GM20000 (cell line): Measurements from ENCODE around the gene UBE2O.

Experiments
- DNase-seq: peaks from one replicate; pipeline ENCODE4 v3.0.0; 2012; ENCODE audit warnings: low spot score
- CTCF ChIP-seq: IDR thresholded peaks from 2 replicates; pipeline ENCODE4 v1.5.1; 2012; ENCODE audit warnings: mild to moderate bottlenecking, control low read depth; ENCODE audit errors: extremely low read depth, missing control alignments

Gene UBE2O

GRCh38 chr17:76433693-76434092 lies 19.3 kb downstream of the UBE2O start:
- no peak for DNase-seq
- TF ChIP-seq CTCF: no peak

- DNase-seq: no peak
- no peak for TF ChIP-seq CTCF
These were observed 20.1 kb downstream of the UBE2O start for GRCh38 chr17:76432712-76433336.

GRCh38 chr17:76432004-76432403 lies 20.9 kb downstream of the UBE2O start:
- DNase-seq: no peak
- no peak for TF ChIP-seq CTCF

GRCh38 chr17:76431509-76431908 lies 21.4 kb downstream of the UBE2O start:
- no peak for DNase-seq
- TF ChIP-seq CTCF: no peak

- DNase-seq: no peak
- TF ChIP-seq CTCF: no peak
These were observed 24.4 kb downstream of the UBE2O start for GRCh38 chr17:76428511-76428910.

- no peak for DNase-seq
- TF ChIP-seq CTCF: no peak
These were observed 25.3 kb downstream of the UBE2O start for GRCh38 chr17:76427501-76428231.

- DNase-seq: no peak
- no peak for TF ChIP-seq CTCF
These were observed 26.1 kb downstream of the UBE2O start for GRCh38 chr17:76426853-76427252.
